ENCODE measurements around the gene MUC13. TPM values are rescaled to one million over a fixed set of nuclear protein-coding genes. Genes with fewer than 3 reads are reported as not detected.

MUC13 gene
- total and polyA plus RNA-seq, 3 experiments from 2014 or later = not detected

- ChIA-PET CTCF (no interaction called here), POLR2A (no interaction called here)
- no peak overlapping the region for H3K27ac ChIP-seq (ENCODE audit: low read depth, low read length)
- H3K27me3 Mint-ChIP-seq = peaks cover 40 to 54% of the 10 kb centered on the region in 2 donors
- no peaks in the 10 kb centered on the region for H3K36me3 Mint-ChIP-seq
- DNase-seq = no peak
- H3K27me3 ChIP-seq (ENCODE audit: insufficient read depth, low read length, poor library complexity, severe bottlenecking) = peaks cover 9% of the 10 kb centered on the region
- no peaks in the 10 kb centered on the region for H3K4me1 ChIP-seq (ENCODE audit: insufficient read depth, low read length)
- H3K9me3 ChIP-seq (ENCODE audit: low read length) = no peaks in the 10 kb centered on the region
- no peak overlapping the region for H3K4me3 ChIP-seq (ENCODE audit: low read length)
- H3K36me3 ChIP-seq (ENCODE audit: insufficient read depth, low read length) = no peaks in the 10 kb centered on the region
- H3K4me3 Mint-ChIP-seq = peak overlapping the region; percentile 61 to 89 (median 76)
- peaks cover 7 to 16% (median 10%) of the 10 kb centered on the region in 3 donors for H3K4me1 Mint-ChIP-seq
- H3K27ac Mint-ChIP-seq = no peak overlapping the region
- no peaks in the 10 kb centered on the region for H3K9me3 Mint-ChIP-seq
Observed at GRCh38 chr3:124888482-124889441, 45.8 kb downstream of the MUC13 start.

- Mint-ChIP-seq H3K27ac (no peak overlapping the region), H3K36me3 (no peaks in the 10 kb centered on the region), H3K27me3 (peaks cover 44 to 55% of the 10 kb centered on the region in 2 donors), H3K9me3 (no peaks in the 10 kb centered on the region), H3K4me3 (peak overlapping the region; percentile 61 to 89 (median 76)), H3K4me1 (peaks cover 7 to 16% (median 10%) of the 10 kb centered on the region in 3 donors)
- Histone ChIP-seq H3K36me3 (ENCODE audit: insufficient read depth, low read length) (no peaks in the 10 kb centered on the region), H3K27ac (ENCODE audit: low read depth, low read length) (no peak overlapping the region), H3K27me3 (ENCODE audit: insufficient read depth, low read length, poor library complexity, severe bottlenecking) (peaks cover 9% of the 10 kb centered on the region), H3K4me1 (ENCODE audit: insufficient read depth, low read length) (no peaks in the 10 kb centered on the region), H3K4me3 (ENCODE audit: low read length) (no peak overlapping the region), H3K9me3 (ENCODE audit: low read length) (no peaks in the 10 kb centered on the region)
- ChIA-PET POLR2A (no interaction called here), CTCF (no interaction called here)
- DNase-seq = no peak
Observed at GRCh38 chr3:124887932-124888298, 46.6 kb downstream of the MUC13 start.

GRCh38 chr3:124887177-124887931 lies 47.2 kb downstream of the MUC13 start, which contains the start of gene ITGB5:
TSS of gene ITGB5 (minus strand) at chr3:124887365. CDS start at chr3:124887000, 365 bp downstream.
- Mint-ChIP-seq H3K27ac (no peak within 1 kb of the TSS), H3K9me3 (no peaks in the 10 kb centered on the region), H3K4me1 (peaks cover 7 to 16% (median 10%) of the 10 kb centered on the region in 3 donors), H3K36me3 (no peaks in the 10 kb centered on the region), H3K27me3 (peaks cover 44 to 58% of the 10 kb centered on the region in 2 donors), H3K4me3 (peak within 1 kb of the TSS; percentile 61 to 89 (median 76))
- peak within 1 kb of the TSS; percentile 43 for H3K4me3 ChIP-seq (ENCODE audit: low read length)
- DNase-seq = peak in 2 of 5 donors; percentile 14 to 47
- H3K36me3 ChIP-seq (ENCODE audit: insufficient read depth, low read length) = no peaks in the 10 kb centered on the region
- CTCF ChIA-PET = no interaction called here
- POLR2A ChIA-PET = no interaction called here
- no peak within 1 kb of the TSS for H3K27ac ChIP-seq (ENCODE audit: low read depth, low read length)
- no peaks in the 10 kb centered on the region for H3K4me1 ChIP-seq (ENCODE audit: insufficient read depth, low read length)
- peaks cover 9% of the 10 kb centered on the region for H3K27me3 ChIP-seq (ENCODE audit: insufficient read depth, low read length, poor library complexity, severe bottlenecking)
- H3K9me3 ChIP-seq (ENCODE audit: low read length) = no peaks in the 10 kb centered on the region

- ChIA-PET POLR2A (no interaction called here), CTCF (no interaction called here)
- H3K4me3 Mint-ChIP-seq = peak overlapping the region; percentile 57 to 77 (median 70)
- Histone ChIP-seq H3K9me3 (ENCODE audit: low read length) (no peaks in the 10 kb centered on the region), H3K36me3 (ENCODE audit: insufficient read depth, low read length) (no peaks in the 10 kb centered on the region), H3K27me3 (ENCODE audit: insufficient read depth, low read length, poor library complexity, severe bottlenecking) (peaks cover 9% of the 10 kb centered on the region), H3K4me1 (ENCODE audit: insufficient read depth, low read length) (no peaks in the 10 kb centered on the region), H3K27ac (ENCODE audit: low read depth, low read length) (no peak overlapping the region), H3K4me3 (ENCODE audit: low read length) (no peak overlapping the region)
- peaks cover 45 to 64% of the 10 kb centered on the region in 2 donors for H3K27me3 Mint-ChIP-seq
- H3K9me3 Mint-ChIP-seq = no peaks in the 10 kb centered on the region
- no peaks in the 10 kb centered on the region for H3K36me3 Mint-ChIP-seq
- peak in 1 of 5 donors; percentile 7 for DNase-seq
- peak overlapping the region in 1 of 8 donors; percentile 19 for H3K27ac Mint-ChIP-seq
- peaks cover 7 to 16% (median 10%) of the 10 kb centered on the region in 3 donors for H3K4me1 Mint-ChIP-seq
Observed at GRCh38 chr3:124886168-124887056, 48.1 kb downstream of the MUC13 start.

- H3K4me1 Mint-ChIP-seq = peaks cover 7 to 16% (median 10%) of the 10 kb centered on the region in 3 donors
- no peak overlapping the region for H3K27ac ChIP-seq (ENCODE audit: low read depth, low read length)
- no peaks in the 10 kb centered on the region for H3K36me3 ChIP-seq (ENCODE audit: insufficient read depth, low read length)
- peaks cover 40 to 61% of the 10 kb centered on the region in 2 donors for H3K27me3 Mint-ChIP-seq
- H3K9me3 Mint-ChIP-seq = no peaks in the 10 kb centered on the region
- peak overlapping the region; percentile 57 to 77 (median 70) for H3K4me3 Mint-ChIP-seq
- peaks cover 9% of the 10 kb centered on the region for H3K27me3 ChIP-seq (ENCODE audit: insufficient read depth, low read length, poor library complexity, severe bottlenecking)
- DNase-seq = no peak
- CTCF ChIA-PET = no interaction called here
- H3K4me1 ChIP-seq (ENCODE audit: insufficient read depth, low read length) = no peaks in the 10 kb centered on the region
- no peak overlapping the region for H3K4me3 ChIP-seq (ENCODE audit: low read length)
- no peaks in the 10 kb centered on the region for H3K36me3 Mint-ChIP-seq
- POLR2A ChIA-PET = no interaction called here
- H3K9me3 ChIP-seq (ENCODE audit: low read length) = no peaks in the 10 kb centered on the region
- H3K27ac Mint-ChIP-seq = peak overlapping the region in 1 of 8 donors; percentile 19
Observed at GRCh38 chr3:124885466-124886167, 48.9 kb downstream of the MUC13 start.

- Mint-ChIP-seq H3K27ac (no peak overlapping the region), H3K27me3 (peaks cover 37 to 52% of the 10 kb centered on the region in 2 donors), H3K36me3 (no peaks in the 10 kb centered on the region), H3K4me3 (peak overlapping the region in 3 of 7 donors; percentile 45 to 76 (median 54)), H3K4me1 (peaks cover 7 to 16% (median 10%) of the 10 kb centered on the region in 3 donors), H3K9me3 (no peaks in the 10 kb centered on the region)
- Histone ChIP-seq H3K4me1 (ENCODE audit: insufficient read depth, low read length) (no peaks in the 10 kb centered on the region), H3K27ac (ENCODE audit: low read depth, low read length) (no peak overlapping the region), H3K4me3 (ENCODE audit: low read length) (no peak overlapping the region), H3K27me3 (ENCODE audit: insufficient read depth, low read length, poor library complexity, severe bottlenecking) (peaks cover 9% of the 10 kb centered on the region), H3K36me3 (ENCODE audit: insufficient read depth, low read length) (no peaks in the 10 kb centered on the region), H3K9me3 (ENCODE audit: low read length) (no peaks in the 10 kb centered on the region)
- no peak for DNase-seq
- CTCF ChIA-PET = no interaction called here
- POLR2A ChIA-PET = no interaction called here
Observed at GRCh38 chr3:124884474-124885101, 50.0 kb downstream of the MUC13 start.

Data from CD8-positive, alpha-beta memory T cell (primary cell).